Mesodermal cell (in vitro differentiated cells): Measurements from ENCODE around the gene ATP5MK.
A peak's percentile ranks its signal among the peaks of the same experiment; 100 is the strongest.
"Not testable (repeated sequence)": the region's sequence is repeated elsewhere in the genome, so short reads cannot be mapped to it uniquely, and the experiment has no call there.

Experiments used
- H3K27ac ChIP-seq: 2 replicates; pipeline ENCODE4 v1.7.0; 2013; ENCODE audit warnings: mild to moderate bottlenecking, low read depth, low read length, moderate library complexity; ENCODE audit not compliant: severe bottlenecking
- H3K36me3 ChIP-seq: 2 replicates; pipeline ENCODE4 v1.7.1; 2013; ENCODE audit warnings: mild to moderate bottlenecking, low read length, moderate library complexity; ENCODE audit not compliant: control insufficient read depth, insufficient read depth
- H3K4me1 ChIP-seq: one replicate; pipeline ENCODE4 v1.7.1; 2013; ENCODE audit warnings: mild to moderate bottlenecking, low read length; ENCODE audit not compliant: insufficient read depth, control insufficient read depth, poor library complexity, severe bottlenecking
- H3K4me3 ChIP-seq: 2 replicates; pipeline ENCODE4 v1.7.0; 2013; ENCODE audit warnings: low read length, control low read depth, mild to moderate bottlenecking; ENCODE audit not compliant: insufficient read depth, poor library complexity, severe bottlenecking; ENCODE audit errors: extremely low read depth
- H3K9me3 ChIP-seq: 2 replicates; pipeline ENCODE4 v1.7.1; 2013; ENCODE audit warnings: mild to moderate bottlenecking, low read length, moderate library complexity; ENCODE audit not compliant: control insufficient read depth
- WGBS, 2 experiments: methylation state at CpG; one replicate each; pipeline ENCODE4 v1.1.5; 2013; ENCODE audit warnings: missing lambda C conversion rate in 2 of 2; ENCODE audit not compliant: insufficient coverage in 2 of 2; 5-methylcytosine and 5-hydroxymethylcytosine counted together

The ATP5MK gene

GRCh38 chr10:103397191-103397825 is 1.0 kb upstream of the ATP5MK start:
- Histone ChIP-seq H3K4me3 (peak overlapping the region; percentile 97), H3K4me1 (peaks cover 7% of the 10 kb centered on the region), H3K27ac (no peak overlapping the region), H3K9me3 (no peaks in the 10 kb centered on the region), H3K36me3 (peaks cover 71% of the 10 kb centered on the region)
- WGBS, 2 experiments: 66% methylated on average over 17 to 18 of the region's 19 CpGs

- H3K9me3 ChIP-seq: no peaks in the 10 kb centered on the region
- peak overlapping the region; percentile 97 for H3K4me3 ChIP-seq
- WGBS, 2 experiments: 0 to 1% methylated on average over 7 to 8 of the region's 8 CpGs
- H3K36me3 ChIP-seq: peaks cover 68% of the 10 kb centered on the region
- no peak overlapping the region for H3K27ac ChIP-seq
- H3K4me1 ChIP-seq: peaks cover 7% of the 10 kb centered on the region
Measured at GRCh38 chr10:103396789-103397087, 463 bp upstream of the ATP5MK start.

- Histone ChIP-seq H3K9me3 (no peaks in the 10 kb centered on the region), H3K36me3 (peaks cover 68% of the 10 kb centered on the region), H3K27ac (peak overlapping the region; percentile 84), H3K4me1 (peaks cover 7% of the 10 kb centered on the region), H3K4me3 (peak overlapping the region; percentile 97)
- 1 to 5% methylated on average over 9 to 10 of the region's 11 CpGs for WGBS, 2 experiments
Measured at GRCh38 chr10:103395754-103396066, 565 bp downstream of the ATP5MK start.

GRCh38 chr10:103394180-103394579 is 2.1 kb downstream of the ATP5MK start:
- peak overlapping the region; percentile 97 for H3K4me3 ChIP-seq
- peaks cover 7% of the 10 kb centered on the region for H3K4me1 ChIP-seq
- H3K36me3 ChIP-seq: peaks cover 68% of the 10 kb centered on the region
- H3K27ac ChIP-seq: no peak overlapping the region
- no peaks in the 10 kb centered on the region for H3K9me3 ChIP-seq
- 95% methylated on average over 13 of the region's 14 CpGs for WGBS, 2 experiments

- WGBS, 2 experiments: 87 to 100% methylated on average over 2 to 3 of the region's 5 CpGs
- Histone ChIP-seq H3K4me1 (no peaks in the 10 kb centered on the region), H3K27ac (no peak overlapping the region), H3K36me3 (peaks cover 58% of the 10 kb centered on the region), H3K4me3 (no peak overlapping the region), H3K9me3 (no peaks in the 10 kb centered on the region)
Measured at GRCh38 chr10:103382769-103383168, 13.5 kb downstream of the ATP5MK start.

- H3K9me3 ChIP-seq: no peaks in the 10 kb centered on the region
- no peak overlapping the region for H3K4me3 ChIP-seq
- H3K27ac ChIP-seq: no peak overlapping the region
- WGBS, 2 experiments: 96 to 100% methylated on average over 2 to 4 of the region's 5 CpGs
- H3K36me3 ChIP-seq: peaks cover 42% of the 10 kb centered on the region
- H3K4me1 ChIP-seq: no peaks in the 10 kb centered on the region
Measured at GRCh38 chr10:103374263-103374662, 22.0 kb downstream of the ATP5MK start.

GRCh38 chr10:103373544-103373943 is 22.7 kb downstream of the ATP5MK start:
- no peaks in the 10 kb centered on the region for H3K4me1 ChIP-seq
- H3K36me3 ChIP-seq: peaks cover 35% of the 10 kb centered on the region
- H3K9me3 ChIP-seq: no peaks in the 10 kb centered on the region
- 89% methylated on average over 1 of the region's 3 CpGs; no CpG with 5 or more reads in 1 of the 2 experiments for WGBS, 2 experiments
- no peak overlapping the region for H3K4me3 ChIP-seq
- H3K27ac ChIP-seq: no peak overlapping the region

- Histone ChIP-seq H3K4me3 (peak within 1 kb of the TSS; percentile 85), H3K4me1 (peaks cover 3% of the 10 kb centered on the region), H3K27ac (peak within 1 kb of the TSS; percentile 64), H3K36me3 (no peaks in the 10 kb centered on the region), H3K9me3 (no peaks in the 10 kb centered on the region)
- 0 to 1% methylated on average over 68 to 79 of the region's 81 CpGs for WGBS, 2 experiments
Measured at GRCh38 chr10:103367782-103368518, 28.3 kb downstream of the ATP5MK start, which contains the start of gene TAF5. Gene TAF5, plus strand, starts transcription at chr10:103367976. Its CDS starts 14 bp downstream, at chr10:103367990.

- Histone ChIP-seq H3K36me3 (no peaks in the 10 kb centered on the region), H3K4me3 (peak overlapping the region; percentile 85), H3K4me1 (peaks cover 3% of the 10 kb centered on the region), H3K27ac (no peak overlapping the region), H3K9me3 (no peaks in the 10 kb centered on the region)
- WGBS, 2 experiments: 85% methylated on average over 9 of the region's 10 CpGs; no CpG with 5 or more reads in 1 of the 2 experiments
Measured at GRCh38 chr10:103367379-103367781, 28.9 kb downstream of the ATP5MK start.

- H3K4me3 ChIP-seq, H3K27ac ChIP-seq, H3K9me3 ChIP-seq, H3K4me1 ChIP-seq, H3K36me3 ChIP-seq: not testable (repeated sequence)
- 93% methylated on average over 6 to 8 of the region's 9 CpGs for WGBS, 2 experiments
Measured at GRCh38 chr10:103360791-103361190, 35.5 kb downstream of the ATP5MK start.

GRCh38 chr10:103359493-103359892 is 36.8 kb downstream of the ATP5MK start:
- WGBS, 2 experiments: 90 to 100% methylated on average over 1 to 3 of the region's 4 CpGs
- H3K4me3 ChIP-seq, H3K36me3 ChIP-seq: not testable (repeated sequence)

More at GRCh38 chr10:103359493-103359892, 36.8 kb downstream of the ATP5MK start:
- H3K27ac ChIP-seq, H3K4me1 ChIP-seq, H3K9me3 ChIP-seq: not testable (repeated sequence)
